HG02840 (cell line): Measurements from ENCODE around the gene DEAF1.
A peak's percentile ranks its signal among the peaks of the same experiment; 100 is the strongest.

Experiments used
- ATAC-seq: cut with Tn5 transposase; IDR thresholded peaks from one replicate; pipeline ENCODE4 v1.9.1; 2021; ENCODE audit warnings: mild to moderate bottlenecking, moderate library complexity, moderate number of reproducible peaks; ENCODE audit not compliant: unreplicated experiment, low FRiP score

DEAF1 gene

DNA sequence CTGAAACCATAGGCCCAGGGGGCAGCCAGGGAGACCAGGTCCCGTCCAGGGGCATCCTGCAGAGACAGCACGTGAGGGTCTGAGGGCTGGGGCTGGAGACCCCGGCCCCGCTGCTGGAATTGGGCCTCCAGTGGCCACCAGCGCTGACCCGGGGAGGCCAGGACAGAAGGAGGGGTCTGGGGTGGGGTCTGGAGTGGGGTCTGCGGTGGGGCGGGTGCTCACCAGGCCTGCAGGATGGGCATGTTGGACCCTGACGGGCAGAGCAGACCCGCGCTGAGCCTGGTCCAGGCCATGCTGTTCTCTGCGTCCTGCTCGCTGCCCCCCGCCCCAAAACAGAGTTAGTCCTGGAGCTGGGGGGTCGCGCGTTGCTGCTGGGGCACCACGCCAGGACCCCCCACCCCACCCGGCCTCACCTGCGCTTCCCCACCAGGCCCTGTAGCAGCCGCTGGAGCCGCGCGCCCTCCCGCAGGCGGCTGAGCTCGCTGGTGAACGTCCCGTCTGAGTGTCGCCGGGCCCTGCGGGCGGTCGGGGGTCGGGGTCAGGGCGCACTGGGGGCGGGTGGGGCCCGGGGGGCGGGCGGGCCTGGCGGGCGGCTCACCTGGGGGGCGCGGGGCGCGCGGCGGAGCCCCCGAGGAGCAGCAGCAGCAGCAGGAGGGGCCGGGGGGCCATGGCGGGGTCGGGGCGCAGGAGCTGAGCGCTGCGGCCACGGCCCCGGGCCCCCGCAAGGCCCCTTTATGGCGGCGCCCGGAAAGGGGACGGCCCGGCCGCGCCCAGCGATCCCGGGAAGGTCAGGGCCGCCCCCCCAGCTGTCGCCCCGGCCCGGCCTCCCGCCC is 68.3 kb downstream of the DEAF1 start, which contains the start of gene SCT:
SCT (minus strand) TSS at position 707 of the 833 bp plus-strand sequence; CDS start at position 669, 38 bp downstream.
- no peak for ATAC-seq

DNA sequence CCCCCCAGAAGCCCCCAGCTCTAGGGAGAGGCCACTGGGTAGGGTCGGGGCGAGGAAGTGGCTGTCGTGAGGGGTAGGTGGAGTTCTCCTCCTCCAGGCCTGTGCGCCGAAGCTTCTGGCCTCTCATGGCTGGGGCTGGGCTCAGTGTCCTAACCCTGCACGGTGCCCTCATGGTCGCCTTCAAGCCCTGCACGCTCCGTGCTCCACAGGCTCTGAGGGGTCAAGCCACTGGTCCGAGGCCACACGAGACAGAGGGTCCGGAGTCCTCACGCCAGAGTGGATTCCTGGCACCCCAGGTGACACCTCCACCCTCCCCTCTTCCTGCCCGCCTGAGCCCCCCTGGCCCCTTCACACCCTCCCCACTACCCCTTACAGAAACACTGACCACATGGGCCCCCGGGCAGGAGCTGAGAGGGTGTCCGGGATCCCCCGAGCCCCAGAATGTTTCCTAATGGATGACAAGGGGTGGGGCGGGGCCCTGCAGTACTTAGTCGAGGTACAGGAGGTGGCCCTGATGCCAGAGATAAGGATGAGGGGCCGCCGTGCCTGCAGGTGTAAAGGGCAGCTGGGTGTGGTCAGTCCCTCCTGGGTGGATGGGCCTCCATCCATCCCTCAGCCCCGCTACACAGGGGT is 69.3 kb downstream of the DEAF1 start:
- no peak for ATAC-seq

- no peak for ATAC-seq
These were observed 70.1 kb downstream of the DEAF1 start, which contains the start of gene CDHR5 for GRCh38 chr11:624705-625635. Gene CDHR5 (minus strand): TSS chr11:624955. CDS start chr11:624902, 53 bp downstream.

GRCh38 chr11:623999-624704 is 70.9 kb downstream of the DEAF1 start:
- no peak for ATAC-seq

- no peak for ATAC-seq
These were observed 71.6 kb downstream of the DEAF1 start for GRCh38 chr11:623349-623869.

DNA sequence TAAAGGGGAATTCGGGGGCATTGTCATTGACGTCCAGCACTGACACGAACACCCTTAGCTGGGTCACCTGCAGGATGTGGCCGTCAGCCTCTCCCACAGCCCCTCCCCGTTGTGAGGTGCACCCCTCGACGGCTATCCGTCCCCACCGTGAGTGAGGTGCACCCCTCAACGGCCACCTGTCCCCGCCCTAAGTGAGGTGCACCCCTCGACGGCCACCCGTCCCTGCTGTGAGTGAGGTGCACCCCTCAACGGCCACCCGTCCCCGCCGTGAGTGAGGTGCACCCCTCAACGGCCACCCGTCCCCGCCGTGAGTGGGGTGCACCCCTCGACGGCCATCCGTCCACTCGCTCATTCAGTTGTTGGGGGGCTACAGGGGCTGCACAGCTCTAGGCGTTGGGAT is 73.2 kb downstream of the DEAF1 start:
- no peak for ATAC-seq

DNA sequence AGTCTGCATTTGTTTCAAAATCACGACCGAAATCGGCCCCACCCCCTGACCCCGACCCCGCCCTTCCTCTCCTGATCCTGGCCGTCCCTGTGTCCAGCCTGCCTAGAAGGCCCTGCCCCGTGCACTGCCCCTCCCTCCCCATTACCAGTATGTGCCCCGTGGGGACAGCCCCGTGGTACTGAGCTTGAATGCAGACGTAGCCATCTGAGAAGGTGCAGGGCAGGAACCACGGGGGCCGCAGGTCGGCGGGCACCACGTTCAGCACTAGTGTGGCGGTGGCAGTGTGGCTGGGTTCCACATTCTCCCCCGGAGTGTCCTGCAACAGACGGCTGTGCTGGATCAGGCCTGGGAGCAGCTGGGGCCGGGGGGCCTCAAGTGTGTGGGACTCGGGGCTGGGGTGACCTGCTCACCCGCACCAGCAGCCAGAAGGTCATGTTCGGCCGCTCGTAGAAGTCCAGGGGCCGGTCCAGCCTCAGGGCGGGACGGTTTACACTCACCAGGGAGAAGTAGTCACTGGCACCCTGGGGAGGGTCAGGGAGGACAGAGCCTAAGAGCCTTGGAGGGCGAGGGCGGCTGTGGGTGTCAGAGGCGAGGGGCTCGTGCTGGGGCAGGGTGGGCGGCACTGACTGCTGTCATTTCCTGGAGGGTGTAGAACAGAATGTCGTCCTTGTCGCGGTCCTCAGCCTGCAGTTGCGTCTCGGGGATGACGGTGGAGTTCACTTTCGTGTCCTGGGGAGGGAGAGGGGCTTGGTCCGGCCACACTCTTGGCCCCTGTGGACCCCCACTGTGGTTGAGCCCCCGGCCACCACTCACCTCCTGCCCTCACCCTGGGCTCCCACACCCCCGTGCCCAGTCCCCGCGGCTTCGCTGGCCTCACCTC is 73.8 kb downstream of the DEAF1 start:
- no peak for ATAC-seq

GRCh38 chr11:620201-620600 is 74.8 kb downstream of the DEAF1 start:
- no peak for ATAC-seq

- ATAC-seq = no peak
These were observed 75.4 kb downstream of the DEAF1 start for GRCh38 chr11:619628-620050.

GRCh38 chr11:618856-619627 is 76.0 kb downstream of the DEAF1 start:
- ATAC-seq = no peak

- no peak for ATAC-seq
These were observed 76.9 kb downstream of the DEAF1 start for GRCh38 chr11:617912-618682.

DNA sequence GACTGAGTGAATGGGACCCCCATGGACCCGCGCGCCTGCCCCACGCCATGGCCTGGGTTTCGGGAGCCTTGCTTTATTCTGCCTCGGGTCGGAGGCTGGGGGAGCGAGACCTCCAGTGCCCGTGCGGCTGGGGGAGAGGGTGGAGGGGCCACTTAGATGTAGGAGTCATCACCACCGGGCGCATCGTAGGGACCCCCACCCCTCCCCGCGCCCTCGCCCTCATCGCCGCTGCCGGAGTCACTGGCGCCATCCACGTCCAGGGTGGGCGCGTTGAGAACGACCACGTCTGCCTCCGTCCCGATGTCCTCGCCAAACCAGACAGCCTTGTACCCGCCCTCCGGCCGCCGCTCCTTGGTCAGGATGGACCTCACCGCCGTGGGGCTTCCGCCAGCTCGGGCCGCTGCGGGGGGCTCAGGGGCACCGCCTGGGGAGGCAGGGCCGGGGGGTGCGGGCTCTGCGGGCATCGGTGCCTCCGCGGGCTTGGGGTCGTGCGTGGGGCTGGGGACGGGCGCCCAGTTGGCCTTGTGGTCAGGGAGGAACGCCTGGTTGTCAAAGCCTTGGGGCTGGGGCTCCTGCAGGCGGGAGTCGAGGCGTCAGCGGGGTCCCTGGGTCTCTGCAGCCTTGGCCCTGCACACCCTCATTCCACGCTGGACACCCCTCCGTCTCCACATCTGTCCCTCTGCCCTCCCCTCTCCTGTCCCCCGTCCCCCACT is 77.7 kb downstream of the DEAF1 start:
- ATAC-seq = no peak

- ATAC-seq = no peak
These were observed 78.5 kb downstream of the DEAF1 start for GRCh38 chr11:616320-617198.

DNA sequence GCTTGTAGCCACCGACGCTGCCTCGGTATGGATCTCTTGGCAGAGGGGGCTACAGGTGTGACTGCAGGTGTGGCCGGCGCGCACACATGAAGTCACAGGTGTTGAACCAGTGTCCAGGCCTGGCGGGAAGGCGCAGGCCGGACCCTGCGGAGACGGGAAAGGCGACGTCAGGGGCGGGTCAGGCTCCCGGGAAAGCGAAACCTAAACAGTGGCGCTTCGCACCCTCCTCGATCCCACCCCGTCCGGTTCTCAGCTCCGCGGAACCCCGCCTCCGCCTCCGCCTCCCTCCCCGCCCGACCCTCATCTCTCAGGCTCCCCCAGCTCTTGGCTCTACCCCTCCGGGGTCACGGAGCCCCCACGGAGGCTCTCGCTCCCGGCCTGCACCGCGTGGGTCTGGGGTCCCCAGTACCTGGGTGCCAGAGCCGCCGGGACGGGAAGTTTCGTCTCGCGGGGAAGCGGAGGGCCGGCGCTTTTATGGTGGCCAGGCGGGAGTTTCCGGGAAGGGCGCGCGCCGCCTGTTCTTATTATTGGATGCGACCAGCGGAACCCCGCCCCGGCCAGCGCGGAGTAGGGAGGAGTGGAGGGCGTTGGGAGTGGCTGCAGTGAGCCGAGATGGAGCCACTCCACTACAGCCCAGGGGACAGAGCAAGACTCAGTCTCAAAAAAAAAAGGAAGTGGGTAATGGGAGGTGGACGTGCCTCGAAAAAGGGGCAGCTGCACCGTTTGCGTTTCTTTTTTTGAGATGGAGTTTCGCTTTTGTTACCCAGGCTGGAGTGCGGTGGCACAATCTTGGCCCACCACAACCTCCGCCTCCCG is 79.3 kb downstream of the DEAF1 start, which contains the start of gene IRF7:
IRF7 (minus strand) TSS at position 447 of the 816 bp plus-strand sequence. CDS start 586 bp downstream, outside the sequence.
- peak; percentile 59 for ATAC-seq
